ENCODE measurements around the gene MDH1. TPM values are rescaled to one million over a fixed set of nuclear protein-coding genes. Genes with fewer than 3 reads are reported as not detected.
"Not testable (repeated sequence)": the region's sequence is repeated elsewhere in the genome, so short reads cannot be mapped to it uniquely, and the experiment has no call there.

The MDH1 gene
- total RNA-seq, 2 experiments from 2014 or later, result 190 to 222 TPM

GRCh38 chr2:63555299-63555698 is 33.5 kb upstream of the MDH1 start:
- Histone ChIP-seq H4K20me1 (ENCODE audit: insufficient read depth, low read length) (no peaks in the 10 kb centered on the region), H3K4me3 (ENCODE audit: low read depth, low read length, poor library complexity, severe bottlenecking) (no peak overlapping the region), H3K36me3 (ENCODE audit: insufficient read depth, low read length) (no peaks in the 10 kb centered on the region), H3K27ac (ENCODE audit: low read depth, low read length, poor library complexity, severe bottlenecking) (no peak overlapping the region), H3K79me2 (ENCODE audit: insufficient read depth, low read depth, low read length) (no peaks in the 10 kb centered on the region), H3K4me2 (ENCODE audit: low read length) (no peak overlapping the region), H2AFZ (ENCODE audit: low read length) (no peak overlapping the region), H3K4me1 (ENCODE audit: insufficient read depth, low read length, poor library complexity, severe bottlenecking) (no peaks in the 10 kb centered on the region), H3K9me3 (ENCODE audit: low read length) (no peaks in the 10 kb centered on the region; the same call in 1 of the 2 replicates), H3K9me2 (ENCODE audit: insufficient read depth, low read length) (no peaks in the 10 kb centered on the region)
- ChIA-PET POLR2A (no interaction called here), CTCF (ENCODE audit: unreplicated experiment) (no interaction called here)
- intact Hi-C loops (cut with micrococcal nuclease; ENCODE audit: unreplicated experiment), result no loop called here
- no peak for DNase-seq (ENCODE audit: low spot score)
- BruUV-seq (replicated peaks), result no TSS peak
- no peak for TF ChIP-seq CTCF (conservative IDR thresholded peaks at IDR 0.05; ENCODE audit: low read length)
- TF ChIP-seq EZH2phosphoT487 (IDR thresholded peaks at IDR 0.05; ENCODE audit: borderline replicate concordance, low read depth, low read length), result no peak

GRCh38 chr2:63555931-63556330 is 32.8 kb upstream of the MDH1 start:
- POLR2A ChIA-PET, result no interaction called here
- no TSS peak for BruUV-seq (replicated peaks)
- no peak for DNase-seq (ENCODE audit: low spot score)
- no peaks in the 10 kb centered on the region; the same call in 1 of the 2 replicates for H3K9me3 ChIP-seq (ENCODE audit: low read length)
- no peaks in the 10 kb centered on the region for H3K4me1 ChIP-seq (ENCODE audit: insufficient read depth, low read length, poor library complexity, severe bottlenecking)
- CTCF ChIA-PET (ENCODE audit: unreplicated experiment), result no interaction called here
- intact Hi-C loops (cut with micrococcal nuclease; ENCODE audit: unreplicated experiment), result no loop called here
- H4K20me1 ChIP-seq (ENCODE audit: insufficient read depth, low read length), result no peaks in the 10 kb centered on the region
- no peak overlapping the region for H3K4me2 ChIP-seq (ENCODE audit: low read length)
- H3K79me2 ChIP-seq (ENCODE audit: insufficient read depth, low read depth, low read length), result no peaks in the 10 kb centered on the region
- no peak overlapping the region for H3K27ac ChIP-seq (ENCODE audit: low read depth, low read length, poor library complexity, severe bottlenecking)
- TF ChIP-seq CTCF (conservative IDR thresholded peaks at IDR 0.05; ENCODE audit: low read length) (no peak), EZH2phosphoT487 (IDR thresholded peaks at IDR 0.05; ENCODE audit: borderline replicate concordance, low read depth, low read length) (no peak)
- no peak overlapping the region for H3K4me3 ChIP-seq (ENCODE audit: low read depth, low read length, poor library complexity, severe bottlenecking)
- no peak overlapping the region for H2AFZ ChIP-seq (ENCODE audit: low read length)
- no peaks in the 10 kb centered on the region for H3K9me2 ChIP-seq (ENCODE audit: insufficient read depth, low read length)
- H3K36me3 ChIP-seq (ENCODE audit: insufficient read depth, low read length), result no peaks in the 10 kb centered on the region

- H3K27ac ChIP-seq (ENCODE audit: low read depth, low read length, poor library complexity, severe bottlenecking); H3K4me2 ChIP-seq (ENCODE audit: low read length); H4K20me1 ChIP-seq (ENCODE audit: insufficient read depth, low read length); H3K4me3 ChIP-seq (ENCODE audit: low read depth, low read length, poor library complexity, severe bottlenecking); H3K9me2 ChIP-seq (ENCODE audit: insufficient read depth, low read length); BruUV-seq (replicated peaks); H3K4me1 ChIP-seq (ENCODE audit: insufficient read depth, low read length, poor library complexity, severe bottlenecking); H3K9me3 ChIP-seq (ENCODE audit: low read length); H3K36me3 ChIP-seq (ENCODE audit: insufficient read depth, low read length); DNase-seq (ENCODE audit: low spot score); H2AFZ ChIP-seq (ENCODE audit: low read length); intact Hi-C loops (cut with micrococcal nuclease; ENCODE audit: unreplicated experiment); CTCF ChIA-PET (ENCODE audit: unreplicated experiment); H3K79me2 ChIP-seq (ENCODE audit: insufficient read depth, low read depth, low read length): not testable (repeated sequence)
- POLR2A ChIA-PET, result interaction anchor here (0.6 to 1.5 kb wide), 6 partner anchors 15 to 945 kb away, joined by 3 to 4 read pairs (median 3); no protein-coding TSS in a partner anchor
Observed at GRCh38 chr2:63557819-63558218, 30.9 kb upstream of the MDH1 start.

GRCh38 chr2:63558922-63559321 is 29.8 kb upstream of the MDH1 start:
- H2AFZ ChIP-seq (ENCODE audit: low read length); POLR2A ChIA-PET; H3K79me2 ChIP-seq (ENCODE audit: insufficient read depth, low read depth, low read length); H3K36me3 ChIP-seq (ENCODE audit: insufficient read depth, low read length); H3K4me3 ChIP-seq (ENCODE audit: low read depth, low read length, poor library complexity, severe bottlenecking); H3K4me2 ChIP-seq (ENCODE audit: low read length); H3K9me3 ChIP-seq (ENCODE audit: low read length); H3K4me1 ChIP-seq (ENCODE audit: insufficient read depth, low read length, poor library complexity, severe bottlenecking); H3K27ac ChIP-seq (ENCODE audit: low read depth, low read length, poor library complexity, severe bottlenecking); intact Hi-C loops (cut with micrococcal nuclease; ENCODE audit: unreplicated experiment); H3K9me2 ChIP-seq (ENCODE audit: insufficient read depth, low read length); H4K20me1 ChIP-seq (ENCODE audit: insufficient read depth, low read length); CTCF ChIA-PET (ENCODE audit: unreplicated experiment); BruUV-seq (replicated peaks); DNase-seq (ENCODE audit: low spot score): not testable (repeated sequence)
